Stimulated activated CD4-positive, alpha-beta T cell treated with anti-CD3 and anti-CD28 coated beads, Interleukin-15, amount 100 ng/mL, for 1 hour (primary cell): ENCODE measurements around the gene POT1.

ENCODE experiments used
- DNase-seq, 2 donors: peaks; one replicate each; pipeline ENCODE4 v3.0.0-alpha.2; 2020; ENCODE audit warnings: low read depth in 1 of 2, low spot score in 1 of 2

POT1 gene

DNA sequence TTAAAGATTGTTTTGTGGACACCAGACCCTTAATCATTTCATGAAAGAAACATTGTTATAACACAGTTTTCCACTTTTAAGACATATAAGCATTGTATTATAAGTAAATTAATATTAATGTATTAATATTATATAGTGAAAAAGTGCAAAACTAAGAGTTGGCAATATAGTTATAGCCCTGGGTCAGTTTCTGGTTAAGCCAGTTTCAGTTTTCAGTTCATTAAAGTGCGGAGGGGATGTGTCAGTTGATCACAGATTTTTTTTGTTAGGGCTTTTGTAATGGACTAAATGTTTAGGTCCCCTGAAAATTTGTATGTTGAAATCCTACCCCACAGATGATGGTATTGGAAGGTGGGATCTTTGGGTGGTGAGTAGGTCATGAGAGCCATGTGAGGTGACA, 118.3 kb downstream of the POT1 start:
- no peak for DNase-seq

DNA sequence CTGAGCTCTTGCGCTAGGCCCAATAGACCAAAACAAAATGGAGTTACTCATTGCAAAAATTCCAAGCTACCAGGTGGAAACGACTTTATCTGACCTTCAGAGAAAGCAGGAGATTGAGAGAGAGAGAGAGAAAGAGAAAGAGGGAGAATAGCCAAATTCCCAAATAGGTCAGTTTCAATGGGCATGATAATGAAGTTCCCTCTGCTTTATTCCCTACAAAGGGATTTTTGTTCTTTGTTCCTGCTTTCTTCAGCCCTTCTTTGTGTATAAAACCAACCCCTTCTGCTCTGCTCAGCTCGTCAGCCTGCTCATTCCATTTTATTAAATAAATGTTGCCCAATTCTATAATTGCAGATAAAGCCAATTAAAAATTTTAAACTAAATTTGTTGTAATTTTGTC, 119.0 kb downstream of the POT1 start:
- DNase-seq, result no peak

DNA sequence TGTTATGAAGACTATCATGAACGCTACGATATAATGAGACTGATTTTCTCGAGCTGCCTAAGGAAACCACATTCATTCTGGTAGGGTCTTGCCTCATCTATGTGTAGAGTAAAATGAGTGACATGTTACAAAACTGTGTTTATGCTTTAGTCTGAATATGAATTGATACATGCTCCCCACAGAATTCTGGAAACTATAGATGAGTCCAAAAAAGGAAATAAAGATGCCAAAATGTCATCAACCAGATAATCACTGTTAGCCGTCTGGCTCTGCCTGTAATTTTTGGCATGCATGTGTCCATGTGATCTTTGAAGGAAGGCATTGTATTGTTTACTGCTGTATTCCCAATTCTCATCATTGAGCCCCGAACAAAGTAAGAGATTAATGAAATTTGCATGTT, 121.4 kb downstream of the POT1 start:
- no peak for DNase-seq

DNA sequence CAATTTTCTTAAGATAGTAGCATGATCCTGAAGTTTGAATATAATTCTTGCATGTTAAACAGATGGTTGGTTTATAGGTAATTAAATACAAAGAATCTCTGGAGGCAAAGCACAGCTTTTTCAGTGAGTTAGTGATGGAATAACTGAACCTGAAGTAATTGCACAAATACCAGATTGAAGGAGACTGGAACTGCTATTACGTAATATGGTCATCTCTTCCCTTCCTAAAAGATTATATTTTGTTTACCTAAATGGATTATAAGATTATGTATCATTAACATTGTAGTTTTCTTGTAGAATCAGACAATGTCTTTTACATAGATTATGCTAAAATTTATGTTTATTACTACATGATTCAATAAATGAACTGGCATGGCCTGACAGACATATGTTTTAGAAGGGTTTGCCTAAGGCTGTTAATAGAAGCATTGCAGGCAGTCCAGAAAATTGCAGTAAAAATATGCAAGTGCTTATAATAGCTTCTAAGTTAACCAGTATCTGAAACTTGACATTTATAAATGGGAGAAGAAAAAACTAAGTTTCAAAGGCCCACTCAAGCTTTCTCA, 128.2 kb downstream of the POT1 start:
- DNase-seq, result no peak

DNA sequence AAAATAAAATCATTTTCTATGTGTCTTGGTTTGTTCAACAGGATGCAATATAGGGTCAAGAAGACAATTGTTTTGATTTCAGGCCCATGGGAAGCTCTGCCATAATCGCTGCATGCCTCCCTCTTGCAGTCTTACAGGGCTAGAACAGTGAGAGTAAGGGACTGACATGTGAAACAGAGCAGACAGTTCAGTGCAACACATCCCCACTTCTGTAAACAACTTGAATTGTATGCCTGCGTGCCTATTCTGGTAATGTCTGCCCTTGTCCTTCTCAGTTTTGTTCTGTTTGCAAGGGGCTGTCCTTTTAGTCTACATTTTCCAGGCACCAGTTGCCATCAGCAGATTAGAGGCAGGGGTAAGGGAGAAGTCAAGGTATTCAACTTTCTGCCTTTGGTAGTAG, 129.2 kb downstream of the POT1 start:
- DNase-seq, result no peak

DNA sequence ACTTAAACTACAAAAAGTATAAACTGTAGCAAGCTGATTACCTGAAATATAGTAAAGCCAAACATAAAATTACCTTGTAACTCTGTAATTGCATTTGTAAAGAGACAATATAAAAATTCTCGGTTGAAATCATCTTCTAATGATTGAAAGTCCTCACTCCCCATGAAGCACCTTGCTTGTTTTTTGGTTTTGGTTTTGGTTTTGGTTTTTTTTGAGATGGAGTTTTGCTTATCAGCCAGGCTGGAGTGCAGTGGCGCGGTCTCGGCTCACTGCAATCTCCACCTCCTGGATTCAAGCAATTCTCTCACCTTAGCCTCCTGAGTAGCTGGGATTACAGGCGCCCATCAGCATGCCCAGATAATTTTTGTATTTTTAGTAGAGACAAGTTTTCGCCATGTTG, 130.2 kb downstream of the POT1 start:
- DNase-seq, result no peak

DNA sequence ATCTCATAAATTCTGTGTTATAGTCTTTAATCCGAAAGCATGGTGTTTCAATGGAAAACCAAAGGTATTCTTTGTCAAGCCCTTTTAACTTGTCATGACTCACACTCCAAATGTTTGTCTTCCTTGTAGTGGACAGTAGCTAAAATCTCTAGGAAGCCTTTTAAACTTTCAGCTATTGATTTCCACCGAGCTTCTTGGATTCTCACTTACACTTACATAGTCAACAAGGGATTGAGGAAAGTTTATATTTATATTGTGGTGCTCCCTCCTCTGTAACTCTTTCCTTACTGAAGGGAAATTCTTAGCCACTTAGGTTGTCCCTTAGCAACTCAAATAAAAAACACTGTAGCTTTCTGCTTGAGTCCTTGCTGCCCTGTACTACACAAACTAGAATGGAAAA, 132.9 kb downstream of the POT1 start:
- no peak for DNase-seq

DNA sequence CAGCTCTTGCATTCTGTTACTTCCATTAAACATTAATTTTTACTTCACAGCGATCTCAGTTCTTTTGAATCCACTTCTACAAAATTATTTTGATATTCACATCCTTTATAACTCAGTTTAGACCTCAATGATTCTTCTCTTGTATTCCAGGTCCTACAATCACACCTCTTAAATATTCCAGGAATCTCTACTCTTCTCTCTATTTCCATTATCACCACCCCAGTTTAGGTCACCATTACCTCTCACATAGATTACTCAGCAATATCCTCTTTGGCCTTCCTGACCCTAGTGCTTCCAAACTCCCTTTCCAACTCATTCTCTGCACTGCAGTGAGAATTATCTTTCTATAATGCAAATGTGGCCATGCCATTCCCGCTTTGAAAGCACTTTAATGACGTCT, 136.9 kb downstream of the POT1 start:
- no peak for DNase-seq

DNA sequence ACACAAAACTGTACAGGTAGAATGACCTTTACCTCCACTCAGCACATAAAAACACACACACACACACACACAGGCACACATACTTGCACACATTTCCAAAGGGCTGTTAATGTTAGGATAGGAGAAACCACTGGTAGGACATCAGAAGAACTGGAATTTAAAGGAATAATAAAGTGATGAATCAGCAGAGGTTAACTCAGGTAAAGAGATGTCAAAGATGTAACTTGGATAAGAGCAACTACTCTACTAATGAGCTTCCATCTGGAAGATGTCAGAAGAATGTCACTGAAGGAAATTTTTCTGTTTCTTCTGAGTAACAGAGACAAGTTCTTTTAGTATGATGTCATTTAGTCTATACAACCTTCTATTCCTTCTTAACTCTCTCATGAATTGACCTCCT, 137.6 kb downstream of the POT1 start:
- no peak for DNase-seq

DNA sequence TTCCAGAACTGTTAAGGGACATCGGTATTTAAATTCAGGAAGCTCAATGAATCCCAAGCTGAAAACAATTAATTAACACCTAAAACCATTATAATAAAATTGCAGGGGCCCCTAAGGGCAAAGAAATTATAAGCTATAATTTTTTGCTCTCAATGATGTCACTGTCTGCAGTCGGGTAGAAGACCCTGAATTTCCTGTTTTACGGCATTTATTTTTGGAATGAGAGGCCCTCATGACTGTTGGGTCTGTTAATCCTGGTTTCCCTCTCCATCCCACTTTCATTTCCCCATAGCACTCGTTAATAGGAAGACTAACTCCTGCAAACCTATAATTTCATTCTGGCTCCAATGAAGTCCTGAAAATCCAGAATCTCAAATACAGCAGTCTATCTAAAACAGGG, 138.2 kb downstream of the POT1 start:
- DNase-seq, result no peak

DNA sequence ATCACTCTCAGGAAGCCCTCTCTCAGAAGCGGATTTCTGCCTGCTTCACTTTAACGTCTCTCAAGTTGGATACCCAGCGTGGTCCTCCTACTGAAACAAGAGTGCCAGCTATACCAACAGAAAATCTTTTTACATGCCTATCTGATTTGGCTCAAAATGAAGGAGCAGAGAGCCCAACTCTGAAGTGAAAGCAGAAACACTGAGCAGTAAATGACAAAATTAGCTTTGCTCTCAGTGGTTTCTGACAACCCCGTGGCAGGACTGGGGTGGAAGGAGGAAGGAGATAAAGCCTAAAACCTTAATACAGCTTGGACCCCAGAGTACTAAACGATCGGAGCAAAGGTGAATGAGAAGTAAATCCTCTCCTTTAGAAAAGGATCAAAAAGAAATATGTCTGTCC, 139.0 kb downstream of the POT1 start:
- DNase-seq, result no peak

DNA sequence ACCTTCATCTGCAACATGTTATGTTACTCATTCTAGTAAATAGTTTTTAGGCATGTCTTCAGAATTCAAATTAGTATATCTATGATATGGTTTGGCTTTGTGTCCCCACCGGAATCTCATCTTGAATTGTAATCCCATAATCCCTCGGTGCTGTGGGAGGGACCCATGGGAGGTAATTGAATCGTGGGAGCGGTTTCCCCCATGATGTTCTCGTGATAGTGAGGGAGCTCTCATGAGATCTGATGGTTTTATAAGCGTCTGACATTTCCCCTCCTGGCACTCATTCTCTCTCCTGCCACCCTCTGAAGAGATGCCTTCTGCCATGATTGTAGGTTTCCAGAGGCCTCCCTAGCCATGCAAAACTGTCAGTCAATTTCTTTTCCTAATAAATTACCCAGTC, 143.6 kb downstream of the POT1 start:
- no peak for DNase-seq

DNA sequence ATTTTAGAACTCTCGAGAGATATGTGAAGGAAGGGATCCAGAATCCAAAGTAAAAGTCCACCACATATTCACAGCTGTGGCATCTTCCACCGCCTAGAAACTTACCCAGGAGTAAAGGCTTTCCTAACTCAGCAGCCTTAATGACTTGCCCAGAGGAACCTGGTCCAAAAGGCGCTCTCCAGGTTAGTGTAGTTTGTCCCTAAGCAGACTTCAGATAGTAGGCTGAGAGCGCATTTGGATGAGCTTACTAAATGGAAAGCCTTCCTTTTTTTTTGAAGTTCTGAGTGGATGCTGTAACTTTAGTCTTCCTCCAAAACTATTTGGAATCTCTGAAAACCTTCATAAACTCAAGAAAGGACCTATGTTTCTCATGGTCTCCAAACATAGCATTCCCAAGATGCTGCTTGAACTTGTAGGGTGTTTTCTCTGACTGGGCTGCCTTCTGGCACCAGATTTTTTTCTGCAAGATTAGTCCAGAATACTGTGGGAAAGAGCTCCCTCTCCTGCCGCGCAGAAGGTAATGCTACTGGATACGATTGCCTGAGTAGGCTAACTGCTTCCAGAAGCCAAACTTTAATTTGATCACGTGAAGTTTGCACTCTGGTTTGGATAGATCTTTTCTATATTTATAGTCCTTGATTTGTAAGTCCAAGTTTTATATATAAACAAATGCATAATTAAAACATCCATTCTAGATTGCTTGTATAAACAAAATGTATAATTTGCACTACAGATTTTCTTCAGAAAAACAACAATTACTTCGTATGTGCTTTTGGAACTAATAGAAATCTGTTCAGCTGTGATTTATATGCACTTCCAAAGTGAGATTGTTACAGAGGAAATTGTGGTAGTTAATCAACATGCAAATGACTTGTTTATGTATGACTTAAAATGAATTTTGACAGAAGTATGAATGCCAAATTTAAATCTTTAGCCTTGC, 144.5 kb downstream of the POT1 start:
- DNase-seq, result no peak

DNA sequence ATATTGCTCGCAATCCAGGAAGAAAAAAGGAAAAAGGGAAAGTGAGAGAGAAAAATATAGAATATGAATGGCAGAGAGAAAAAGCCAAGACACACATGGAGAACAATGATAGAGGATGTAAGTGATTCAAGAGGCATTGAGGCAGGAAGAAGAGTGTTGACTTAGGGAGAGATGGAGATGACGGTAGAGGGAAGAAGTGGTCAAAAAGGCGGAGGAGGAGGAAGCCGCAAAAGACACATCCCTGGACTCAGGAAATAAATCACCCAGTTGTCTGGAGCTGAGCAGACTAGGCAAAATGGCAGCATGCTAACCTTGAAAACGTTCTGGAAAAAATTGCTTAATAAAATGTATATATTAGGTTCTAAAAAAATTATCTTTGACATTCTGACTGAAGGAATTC, 146.4 kb downstream of the POT1 start:
- DNase-seq, result no peak

DNA sequence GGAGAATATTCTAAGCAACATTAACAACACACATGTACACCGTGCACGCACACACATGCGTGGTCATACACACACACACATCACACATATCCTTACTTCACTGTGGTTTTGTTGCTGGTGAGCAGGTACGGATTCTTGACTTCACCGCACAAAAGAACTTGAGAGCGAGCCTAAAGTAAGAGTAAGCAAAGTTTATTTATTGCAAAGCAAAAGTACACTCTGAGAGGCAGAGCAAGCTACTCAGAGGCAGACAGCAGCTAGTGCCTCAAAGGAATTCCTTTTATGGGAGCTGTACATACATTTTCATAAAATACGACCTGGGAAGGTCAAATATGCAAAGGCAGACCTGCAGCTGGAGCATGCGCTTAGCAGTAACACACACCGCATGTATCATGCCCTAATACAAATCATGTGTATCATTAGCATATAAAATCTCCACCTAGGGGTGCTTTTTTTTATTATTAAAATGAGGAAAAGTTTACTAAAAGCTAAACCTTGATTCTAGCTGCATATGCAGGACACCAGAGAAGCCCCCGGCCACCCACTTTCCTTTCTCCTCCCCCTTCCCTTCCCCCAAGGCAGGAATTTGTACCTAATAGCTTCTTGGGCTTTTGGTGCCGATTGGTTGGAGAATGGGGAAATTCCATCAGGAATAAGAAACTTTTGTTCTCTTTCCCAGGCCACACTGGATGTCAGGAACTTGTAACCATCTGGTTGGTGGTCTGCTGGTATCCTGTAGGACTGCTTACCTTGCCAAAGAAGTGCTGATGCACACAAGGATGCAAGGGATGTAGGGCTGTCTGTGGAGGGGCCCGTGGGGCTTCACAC, 147.5 kb downstream of the POT1 start:
- DNase-seq, result no peak

DNA sequence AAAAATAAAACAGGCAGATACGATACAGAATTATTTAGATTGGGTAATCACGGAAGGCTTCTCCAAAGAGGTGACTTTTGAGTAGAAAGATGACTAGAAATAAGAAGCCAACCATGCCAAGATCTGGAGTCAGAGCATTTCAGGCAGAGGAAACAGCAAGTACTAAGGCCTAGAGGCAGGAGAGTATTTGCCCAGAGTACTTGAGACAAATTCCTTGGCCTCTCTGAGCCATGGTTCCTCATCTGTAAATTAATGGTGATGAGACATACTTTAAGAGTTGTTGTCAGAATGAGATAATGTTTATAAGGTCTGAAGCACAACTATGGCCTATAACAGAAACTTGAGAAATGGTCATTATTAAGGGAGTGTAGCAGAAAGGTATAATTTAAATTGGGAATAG, 148.2 kb downstream of the POT1 start:
- no peak for DNase-seq

DNA sequence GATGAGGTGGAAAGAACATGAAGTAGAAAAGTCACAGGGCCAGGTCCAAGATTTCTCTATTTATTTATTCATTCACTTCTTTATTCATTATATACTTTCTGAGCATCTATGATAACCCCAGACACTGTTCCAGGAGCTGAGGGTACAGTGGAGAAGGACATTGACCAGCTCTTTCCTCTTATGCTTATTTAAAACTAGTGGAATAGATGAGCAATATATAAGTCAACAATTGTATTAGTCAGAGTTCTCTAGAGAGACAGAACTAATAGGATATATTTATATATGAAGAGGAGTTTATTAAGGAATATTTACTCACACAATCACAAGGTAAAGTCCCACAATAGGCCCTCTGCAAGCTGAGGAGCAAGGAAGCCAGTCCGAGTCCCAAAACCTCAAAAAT, 149.0 kb downstream of the POT1 start:
- DNase-seq, result no peak

DNA sequence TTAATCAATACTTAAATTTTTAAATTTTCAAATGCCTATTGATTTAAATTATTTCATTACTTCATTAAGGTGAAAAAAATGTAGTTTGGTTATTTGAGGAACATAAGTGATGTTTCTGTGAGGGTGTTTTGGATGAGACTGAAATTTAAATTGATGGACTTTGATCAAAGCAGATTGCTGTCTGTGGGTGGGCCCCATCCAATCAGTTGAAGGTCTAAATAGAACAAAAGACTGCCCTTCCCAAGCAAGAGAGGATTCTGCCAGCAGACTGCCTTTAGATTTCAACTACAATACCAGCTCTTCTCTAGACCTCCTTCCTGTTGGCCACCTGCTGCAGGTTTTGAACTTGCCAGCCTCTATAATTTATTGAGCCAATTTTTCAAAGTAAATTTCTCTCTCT, 149.6 kb downstream of the POT1 start:
- no peak for DNase-seq

DNA sequence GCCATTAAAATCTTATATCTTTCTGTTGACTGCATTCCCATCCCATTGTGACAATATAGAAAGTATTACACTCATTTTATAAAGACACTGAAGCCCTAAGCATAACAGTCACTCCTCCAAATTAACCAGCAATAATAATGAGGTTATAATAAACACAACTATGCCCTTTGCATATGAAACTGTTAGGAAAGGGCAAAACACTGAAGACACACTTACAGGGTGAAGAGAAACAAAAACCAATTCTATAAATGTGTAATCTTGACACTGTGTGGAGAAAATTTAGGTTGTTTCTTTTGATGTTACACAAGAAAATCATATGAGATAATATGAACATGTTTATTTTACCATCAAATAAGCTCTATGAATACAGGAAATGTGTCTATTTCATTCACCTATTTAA, 150.0 kb downstream of the POT1 start:
- no peak for DNase-seq

DNA sequence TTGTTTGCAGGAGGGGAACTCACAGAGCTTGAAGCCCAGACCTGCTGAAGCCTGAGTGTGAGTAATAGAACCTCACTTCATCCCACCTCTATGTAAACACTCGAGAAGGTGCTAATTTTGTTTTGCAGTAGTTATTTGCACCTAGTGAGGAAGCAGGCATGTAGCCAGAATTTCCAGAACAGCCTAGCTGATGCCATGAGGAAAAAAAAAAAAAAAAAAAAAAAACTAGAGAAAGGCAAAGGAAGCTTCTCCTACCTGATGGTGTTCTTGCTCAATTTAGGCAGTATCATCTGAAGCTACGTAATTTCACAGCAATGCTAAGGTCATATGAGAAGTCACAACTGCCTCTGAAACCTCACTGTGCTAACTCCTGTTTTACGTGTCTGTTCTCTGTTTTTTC, 150.4 kb downstream of the POT1 start:
- no peak for DNase-seq

DNA sequence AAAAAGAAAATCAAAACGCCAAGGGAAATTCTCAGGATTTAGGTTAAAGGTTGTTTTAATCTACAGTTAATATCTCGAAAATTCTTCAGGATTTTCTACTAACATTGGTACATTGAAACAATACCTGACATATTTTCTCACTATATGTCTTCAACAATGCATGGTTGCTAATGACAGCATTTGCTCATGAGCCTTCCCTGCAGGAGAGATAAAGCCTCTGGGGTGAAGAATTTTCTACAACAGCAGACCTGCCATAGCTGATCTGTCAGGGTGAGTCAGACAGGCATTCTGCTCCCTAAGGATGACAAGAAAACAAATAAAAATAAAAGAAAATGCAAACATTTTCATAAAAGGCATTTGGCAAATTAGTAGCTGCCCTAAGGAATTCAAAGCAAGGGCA, 152.4 kb downstream of the POT1 start:
- no peak for DNase-seq

DNA sequence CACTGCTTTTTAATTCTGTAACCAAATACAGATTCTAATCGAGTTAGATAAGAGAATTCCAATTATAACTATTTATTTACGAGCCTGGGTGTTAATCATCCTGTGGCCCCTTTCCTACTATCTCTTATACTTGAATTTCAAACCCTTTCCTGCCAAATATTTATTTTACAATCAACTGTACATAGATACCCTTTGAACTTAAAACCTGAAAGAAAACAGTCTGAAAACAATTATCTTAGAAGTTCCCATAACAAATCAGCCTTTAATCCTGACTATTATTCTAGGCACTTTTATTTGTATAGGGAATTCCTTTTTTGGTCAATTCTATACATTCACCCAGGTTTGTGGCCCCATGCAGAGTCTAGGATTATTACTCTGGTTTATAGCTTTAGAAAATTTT, 153.5 kb downstream of the POT1 start:
- no peak for DNase-seq
